Gastroesophageal sphincter (tissue), 4 donors: ENCODE data around the gene NAA20. TPM values are rescaled to one million over a fixed set of nuclear protein-coding genes. Genes with fewer than 3 reads are reported as not detected.

Experiments used
- ATAC-seq: fragments of 150-250 bp; one replicate; pipeline ENCODE4 v1.9.1; 2016; ENCODE audit warnings: mild to moderate bottlenecking, moderate library complexity
- H3K27ac ChIP-seq, 4 donors: fragments of 200-600 bp; sonication (generic) in 3 of 4; 1 replicate in 3 of 4; 2 replicates in 1 of 4; pipeline ENCODE4 v1.5.1; 2016 to 2019
- H3K27me3 ChIP-seq: fragments of 200-600 bp; sonication (generic); one replicate; pipeline ENCODE4 v1.5.1; 2019
- H3K36me3 ChIP-seq, 2 donors: fragments of 200-600 bp; sonication (generic); one replicate each; pipeline ENCODE4 v1.5.1; 2019; ENCODE audit warnings: control low read depth in 1 of 2
- H3K4me1 ChIP-seq, 3 donors: fragments of 200-600 bp; sonication (generic); 1 replicate in 2 of 3; 2 replicates in 1 of 3; pipeline ENCODE4 v1.5.1; 2016 to 2019; ENCODE audit warnings: control low read depth in 2 of 3
- H3K4me3 ChIP-seq, 2 donors: fragments of 200-600 bp; sonication (generic); one replicate each; pipeline ENCODE4 v1.5.1; 2019; ENCODE audit warnings: mild to moderate bottlenecking in 1 of 2, moderate library complexity in 1 of 2
- H3K9me3 ChIP-seq, 3 donors: fragments of 200-600 bp; sonication (generic); one replicate each; pipeline ENCODE4 v1.5.1; 2017 to 2019; ENCODE audit warnings: control low read depth in 2 of 3
- EP300 ChIP-seq: sonication (generic); formaldehyde crosslinking; IDR thresholded peaks from one replicate; pipeline ENCODE4 v1.6.1; 2017; ENCODE audit warnings: antibody characterized with exemption, mild to moderate bottlenecking
- POLR2A ChIP-seq, 2 donors: fragments of 450-650 bp; IDR thresholded peaks; one replicate each; pipeline ENCODE4 v1.6.1; 2017; ENCODE audit warnings: antibody characterized with exemption in 2 of 2, mild to moderate bottlenecking in 2 of 2, moderate library complexity in 1 of 2
- POLR2AphosphoS5 ChIP-seq: sonication (generic); formaldehyde crosslinking; IDR thresholded peaks from one replicate; pipeline ENCODE4 v1.6.1; 2017; ENCODE audit warnings: antibody characterized with exemption
- WGBS, 2 donors: methylation state at CpG; one replicate each; pipeline ENCODE4 v1.1.5; 2018; ENCODE audit warnings: low coverage in 1 of 2; 5-methylcytosine and 5-hydroxymethylcytosine counted together
- total RNA-seq, 4 donors: library from RNA; depleted of rRNA; stranded (reverse); fragments of >200 nt; gene quantifications; one replicate each; pipeline ENCODE4 v1.1.0, GENCODE V29; 2016
- TF ChIP-seq, protein P1 (sequence below), 4 experiments: fragments of 200-600 bp in 2 of 4; fragments of 450-650 bp in 2 of 4; sonication (generic) in 1 of 4; IDR thresholded peaks; one replicate each; pipeline ENCODE4 v1.5.1; 2017 to 2019; ENCODE audit warnings: antibody characterized with exemption in 4 of 4, mild to moderate bottlenecking in 2 of 4, moderate library complexity in 2 of 4

Gene NAA20
- total RNA-seq, 4 donors from 2014 or later: 22.7 to 47.0 (median 31.0) TPM

DNA sequence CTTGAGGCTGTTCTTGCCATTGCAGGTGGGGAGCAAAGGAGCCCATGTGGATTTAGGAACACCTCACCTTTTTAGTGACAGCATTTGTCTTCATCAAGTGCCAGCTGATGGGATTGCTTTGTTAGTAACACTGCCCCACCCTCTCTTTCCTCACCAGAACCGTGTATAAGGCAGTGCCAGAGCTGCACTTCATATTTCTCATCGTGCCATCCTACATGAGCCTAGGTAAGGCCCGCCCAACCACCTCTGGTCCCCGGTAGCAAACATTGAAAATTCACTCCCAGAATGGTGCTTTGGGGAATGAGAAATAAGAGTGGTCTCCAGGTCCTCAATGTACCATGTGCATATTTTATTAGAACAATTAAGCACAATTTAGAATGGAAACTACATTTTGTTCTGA, 57.9 kb downstream of the NAA20 start:
- Histone ChIP-seq H3K27ac (no peak overlapping the region), H3K36me3 (no peaks in the 10 kb centered on the region), H3K4me3 (no peak overlapping the region), H3K9me3 (no peaks in the 10 kb centered on the region), H3K4me1 (no peaks in the 10 kb centered on the region), H3K27me3 (peaks cover 41% of the 10 kb centered on the region)
- WGBS, 2 donors: 80% methylated on average over 2 of the region's 4 CpGs; no CpG with 5 or more reads in 1 of the 2 donors
- ATAC-seq: no peak
- TF ChIP-seq, protein P1, sequence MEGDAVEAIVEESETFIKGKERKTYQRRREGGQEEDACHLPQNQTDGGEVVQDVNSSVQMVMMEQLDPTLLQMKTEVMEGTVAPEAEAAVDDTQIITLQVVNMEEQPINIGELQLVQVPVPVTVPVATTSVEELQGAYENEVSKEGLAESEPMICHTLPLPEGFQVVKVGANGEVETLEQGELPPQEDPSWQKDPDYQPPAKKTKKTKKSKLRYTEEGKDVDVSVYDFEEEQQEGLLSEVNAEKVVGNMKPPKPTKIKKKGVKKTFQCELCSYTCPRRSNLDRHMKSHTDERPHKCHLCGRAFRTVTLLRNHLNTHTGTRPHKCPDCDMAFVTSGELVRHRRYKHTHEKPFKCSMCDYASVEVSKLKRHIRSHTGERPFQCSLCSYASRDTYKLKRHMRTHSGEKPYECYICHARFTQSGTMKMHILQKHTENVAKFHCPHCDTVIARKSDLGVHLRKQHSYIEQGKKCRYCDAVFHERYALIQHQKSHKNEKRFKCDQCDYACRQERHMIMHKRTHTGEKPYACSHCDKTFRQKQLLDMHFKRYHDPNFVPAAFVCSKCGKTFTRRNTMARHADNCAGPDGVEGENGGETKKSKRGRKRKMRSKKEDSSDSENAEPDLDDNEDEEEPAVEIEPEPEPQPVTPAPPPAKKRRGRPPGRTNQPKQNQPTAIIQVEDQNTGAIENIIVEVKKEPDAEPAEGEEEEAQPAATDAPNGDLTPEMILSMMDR (IDR thresholded peaks at IDR 0.05): no peak
- TF ChIP-seq EP300 (no peak), POLR2AphosphoS5 (no peak), POLR2A (IDR thresholded peaks at IDR 0.05) (no peak)

DNA sequence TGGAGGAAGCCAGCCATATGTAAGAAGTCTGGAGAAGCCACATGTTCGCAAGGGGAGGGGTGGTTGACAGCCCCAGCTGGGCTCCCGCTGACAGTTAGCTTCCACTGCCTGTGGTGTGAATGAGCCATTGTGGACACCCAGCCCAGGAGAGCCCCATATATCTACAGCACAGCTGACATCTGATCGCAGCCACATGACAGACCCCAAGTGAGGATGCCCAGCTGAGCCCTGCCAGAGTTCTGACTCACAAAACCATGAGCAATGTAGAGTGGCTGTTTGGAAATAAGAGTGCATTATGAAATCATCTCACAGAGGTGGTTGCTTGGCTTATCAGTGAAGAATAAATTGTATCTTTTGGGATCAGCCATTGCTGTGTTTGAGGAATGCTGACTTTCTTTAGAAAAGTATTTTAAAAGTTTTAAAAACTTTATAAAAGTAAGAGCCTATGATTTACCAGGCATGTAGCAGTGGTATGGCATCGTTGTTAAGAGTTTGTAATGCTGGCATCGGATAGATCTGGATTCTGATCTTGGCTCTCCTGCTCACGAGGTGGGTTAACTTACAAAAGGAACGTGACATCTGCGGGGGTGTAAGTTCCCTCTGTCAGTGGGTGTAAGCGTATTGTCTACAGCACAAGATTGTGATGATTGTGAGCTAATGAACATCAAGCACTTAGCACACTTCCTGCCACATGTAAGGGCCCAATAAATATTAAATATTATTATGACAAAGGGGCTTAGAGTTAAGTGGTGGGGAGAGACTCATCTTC, 59.3 kb downstream of the NAA20 start:
- no peak overlapping the region for H3K27ac ChIP-seq
- WGBS, 2 donors: 78% methylated on average over 5 to 7 of the region's 9 CpGs
- TF ChIP-seq, protein P1 (IDR thresholded peaks at IDR 0.05): no peak
- TF ChIP-seq POLR2A (IDR thresholded peaks at IDR 0.05) (no peak), EP300 (no peak)
- no peak for ATAC-seq
- no peaks in the 10 kb centered on the region for H3K9me3 ChIP-seq
- no peak overlapping the region for H3K4me3 ChIP-seq
- H3K27me3 ChIP-seq: peaks cover 52% of the 10 kb centered on the region
- no peaks in the 10 kb centered on the region for H3K36me3 ChIP-seq
- H3K4me1 ChIP-seq: no peaks in the 10 kb centered on the region

DNA sequence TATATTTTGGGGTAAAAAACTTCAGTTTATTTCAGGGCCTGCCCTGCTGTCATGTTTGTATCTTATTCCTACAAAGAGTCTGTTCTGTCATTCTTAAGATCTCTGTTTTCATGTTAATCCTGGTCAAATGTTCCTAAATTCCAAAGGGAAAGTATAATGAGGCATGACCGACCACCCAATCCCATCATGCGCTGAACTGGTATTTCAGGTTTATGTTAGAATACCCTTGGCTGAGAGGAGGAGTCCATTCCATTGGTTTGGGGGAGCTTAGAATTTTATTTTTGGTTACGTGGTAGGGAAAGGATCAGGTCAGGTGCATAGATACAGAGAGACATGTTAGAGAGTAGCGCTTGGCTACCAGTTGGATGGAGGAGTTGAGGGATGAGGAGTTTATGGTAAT, 60.9 kb downstream of the NAA20 start:
- no peak overlapping the region for H3K4me3 ChIP-seq
- WGBS, 2 donors: 91 to 94% methylated on average over 4 of the region's 4 CpGs
- ATAC-seq: no peak
- peaks cover 57% of the 10 kb centered on the region for H3K27me3 ChIP-seq
- no peaks in the 10 kb centered on the region for H3K9me3 ChIP-seq
- H3K4me1 ChIP-seq: no peaks in the 10 kb centered on the region
- no peaks in the 10 kb centered on the region for H3K36me3 ChIP-seq
- no peak overlapping the region for H3K27ac ChIP-seq
- TF ChIP-seq EP300: no peak
- no peak for TF ChIP-seq POLR2A (IDR thresholded peaks at IDR 0.05)
- TF ChIP-seq POLR2AphosphoS5: no peak
- TF ChIP-seq, protein P1 (IDR thresholded peaks at IDR 0.05): no peak

DNA sequence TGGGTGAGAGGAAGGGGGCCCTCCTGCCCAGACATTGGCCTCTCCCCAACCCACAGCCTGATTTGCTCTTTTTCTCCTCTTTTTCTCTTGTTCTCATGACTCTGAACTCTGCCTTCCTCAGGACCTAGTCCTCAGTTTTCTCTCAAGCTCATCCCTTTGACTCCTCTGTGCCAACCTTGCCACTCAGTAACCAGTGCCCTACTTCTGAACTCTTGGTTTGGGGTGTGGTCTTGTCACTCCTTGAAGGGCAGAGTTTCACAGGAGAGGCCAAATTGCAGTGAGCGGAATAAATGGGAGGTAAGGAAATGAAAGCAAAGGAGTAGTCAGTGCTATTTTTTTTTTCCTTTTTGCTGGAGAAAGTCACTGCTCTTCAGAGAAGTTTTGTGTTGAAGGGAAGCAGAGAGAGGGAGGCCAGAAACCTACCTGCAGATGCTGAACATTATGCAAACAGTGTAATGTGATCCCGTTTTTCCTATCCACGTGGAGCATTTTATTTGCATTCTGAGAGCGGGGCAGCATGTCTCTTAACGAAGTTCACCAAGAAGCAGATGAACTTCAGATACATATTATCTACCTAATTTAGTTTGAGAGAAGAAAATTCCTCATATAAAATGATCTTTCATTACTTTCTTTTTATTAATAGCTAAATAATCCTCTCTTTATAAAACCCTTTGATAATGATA, 62.1 kb downstream of the NAA20 start:
- ATAC-seq: no peak
- TF ChIP-seq EP300 (no peak), POLR2AphosphoS5 (no peak), POLR2A (IDR thresholded peaks at IDR 0.05) (no peak)
- TF ChIP-seq, protein P1 (IDR thresholded peaks at IDR 0.05): no peak

More for the DNA sequence above, 62.1 kb downstream of the NAA20 start:
- Histone ChIP-seq H3K9me3 (no peaks in the 10 kb centered on the region), H3K27ac (no peak overlapping the region), H3K27me3 (peaks cover 56% of the 10 kb centered on the region), H3K36me3 (no peaks in the 10 kb centered on the region), H3K4me1 (peaks cover 0 to 3% (median 0%) of the 10 kb centered on the region in 3 donors), H3K4me3 (no peak overlapping the region)
- whole genome bisulfite sequencing, 2 donors: 23 to 35% methylated on average over 4 to 5 of the region's 5 CpGs

Other genes starting within 250 kb of the NAA20 start
- gene CRNKL1, start 35.1 kb downstream of the NAA20 start, total RNA-seq: 10 to 100 TPM; 24.9 to 37.7 (median 31.7) TPM
- under 1 TPM in 3 of 4 donors, not detected in 1; 0.27 to 0.54 (median 0.30) TPM for gene CFAP61, start 35.2 kb downstream of the NAA20 start, total RNA-seq